HG03432 (cell line): Measurements from ENCODE around the gene TBC1D8.

Experiments used
- ATAC-seq: cut with Tn5 transposase; IDR thresholded peaks from one replicate; pipeline ENCODE4 v1.9.1; 2021; ENCODE audit warnings: mild to moderate bottlenecking, moderate library complexity; ENCODE audit not compliant: unreplicated experiment

Gene TBC1D8

DNA sequence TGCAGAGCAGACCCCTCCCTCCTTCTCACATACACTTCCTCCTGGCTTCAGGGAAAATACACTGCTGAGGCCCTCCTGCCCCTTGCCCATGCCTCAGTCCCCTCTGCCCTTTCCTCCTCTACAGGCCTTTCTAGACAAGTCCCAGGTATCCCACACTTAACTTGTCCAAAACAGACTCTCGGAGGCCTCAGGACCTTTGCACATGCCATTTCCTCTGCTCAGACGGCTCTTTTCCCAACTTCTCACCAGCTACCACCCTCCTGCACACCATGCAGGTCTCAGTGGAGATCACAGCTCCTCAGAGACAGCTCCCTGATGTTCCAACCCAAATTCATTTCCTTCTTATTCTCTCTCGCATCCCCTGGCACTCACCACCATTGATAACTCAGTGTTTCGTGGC, 11.7 kb downstream of the TBC1D8 start:
- no peak for ATAC-seq

DNA sequence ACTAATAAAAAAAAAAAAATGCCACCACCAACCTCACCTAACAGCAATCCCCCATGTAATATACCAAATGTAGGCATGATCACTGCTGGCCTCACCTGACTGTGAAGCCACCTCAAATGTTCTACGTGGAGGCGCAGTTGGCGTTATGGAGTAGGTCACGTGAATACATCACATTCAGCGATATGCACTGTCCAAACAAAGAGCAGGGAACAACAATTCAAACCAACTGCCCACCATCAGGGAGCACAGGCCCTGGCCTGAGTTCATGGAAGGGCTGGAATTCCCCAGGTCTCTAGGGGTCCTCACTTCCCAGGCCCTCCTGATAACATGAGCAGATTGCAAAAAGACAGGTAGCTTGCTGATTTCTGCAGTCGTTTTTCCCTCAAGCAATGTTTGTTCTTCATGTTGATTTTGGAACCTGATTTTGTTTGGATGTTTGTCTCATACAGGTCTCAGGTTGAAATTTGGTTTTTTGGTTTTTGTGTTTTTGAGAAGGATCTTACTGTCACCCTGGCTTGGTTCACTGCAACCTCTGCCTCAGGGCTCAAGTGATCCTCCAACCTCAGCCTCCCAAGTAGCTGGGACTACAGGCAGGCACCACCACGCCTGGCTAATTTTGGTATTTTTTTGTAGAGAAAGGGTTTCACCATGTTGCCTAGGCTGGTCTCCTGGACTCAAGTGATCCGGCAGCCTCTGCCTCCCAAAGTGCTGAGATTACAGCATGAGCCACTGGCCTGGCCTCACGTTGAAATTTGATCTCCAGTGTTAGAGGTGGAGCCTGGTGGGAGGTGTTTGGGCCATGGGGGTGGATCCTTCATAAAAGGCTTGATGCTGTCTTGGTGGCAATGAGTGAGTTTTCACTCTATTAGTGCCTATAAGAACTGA, 15.5 kb downstream of the TBC1D8 start:
- no peak for ATAC-seq

DNA sequence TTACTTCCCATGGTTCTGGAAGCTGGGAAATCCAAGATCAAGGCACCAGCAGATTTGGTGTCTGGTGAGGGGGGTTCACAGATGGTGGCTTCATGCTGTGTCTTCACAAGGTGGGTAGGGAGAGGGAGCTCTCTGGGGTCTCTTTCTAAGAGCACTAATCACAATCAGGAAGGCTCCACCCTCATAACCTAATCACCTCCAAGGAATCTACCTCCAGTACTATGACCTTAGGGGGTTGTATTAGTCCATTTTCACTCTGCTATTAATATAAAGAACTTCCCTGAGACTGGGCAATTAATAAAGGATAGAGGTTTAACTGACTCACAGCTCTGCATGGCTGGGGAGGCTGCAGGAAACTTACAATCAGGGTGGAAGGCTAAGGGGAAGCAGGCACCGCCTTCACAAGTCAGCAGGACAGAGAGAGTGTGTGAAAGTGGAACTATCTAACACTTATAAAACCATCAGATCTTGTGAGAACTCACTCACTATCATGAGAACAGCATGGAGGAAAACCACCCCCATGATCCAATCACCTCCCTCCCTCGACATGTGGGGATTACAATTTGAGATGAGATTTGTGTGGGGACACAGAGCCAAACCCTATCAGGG, 17.6 kb downstream of the TBC1D8 start:
- ATAC-seq, result no peak

DNA sequence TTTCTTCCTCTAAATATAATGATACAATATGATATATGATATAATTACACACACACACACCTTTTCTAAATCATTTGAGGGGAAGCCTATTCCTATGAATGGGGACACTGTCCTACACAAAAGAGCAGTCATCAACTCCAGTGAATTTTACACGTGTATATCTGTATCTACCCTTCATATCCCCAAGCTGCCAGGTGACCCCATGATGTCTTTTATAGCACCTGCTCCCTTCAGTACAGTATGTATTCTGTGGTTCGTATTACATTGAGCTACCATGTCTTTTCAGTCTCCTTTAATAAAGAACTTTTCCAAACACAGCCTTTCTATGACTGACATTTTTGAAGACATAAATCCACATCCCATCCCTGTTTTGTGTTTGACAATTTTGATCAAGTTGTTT, 19.0 kb downstream of the TBC1D8 start:
- no peak for ATAC-seq

DNA sequence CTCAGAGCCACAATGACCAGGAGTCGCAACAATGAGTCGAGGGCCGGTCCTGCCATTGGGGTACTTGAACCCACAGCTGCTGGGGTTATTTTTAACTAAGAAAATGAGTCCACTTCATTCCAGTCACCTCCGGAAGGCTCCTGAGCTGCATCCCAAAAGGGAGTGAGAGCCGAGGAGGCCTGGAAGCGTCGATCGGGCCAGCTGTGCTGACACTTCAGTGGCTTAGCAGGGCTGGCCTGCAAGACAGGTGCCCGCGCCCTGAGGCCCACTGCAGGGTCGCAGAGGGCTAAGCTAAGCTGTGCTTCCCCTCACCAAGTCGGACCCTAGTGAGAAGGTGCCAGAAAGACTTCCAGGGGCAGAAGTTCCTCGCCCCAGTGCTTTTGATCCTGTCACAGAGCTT, 21.1 kb downstream of the TBC1D8 start:
- no peak for ATAC-seq

DNA sequence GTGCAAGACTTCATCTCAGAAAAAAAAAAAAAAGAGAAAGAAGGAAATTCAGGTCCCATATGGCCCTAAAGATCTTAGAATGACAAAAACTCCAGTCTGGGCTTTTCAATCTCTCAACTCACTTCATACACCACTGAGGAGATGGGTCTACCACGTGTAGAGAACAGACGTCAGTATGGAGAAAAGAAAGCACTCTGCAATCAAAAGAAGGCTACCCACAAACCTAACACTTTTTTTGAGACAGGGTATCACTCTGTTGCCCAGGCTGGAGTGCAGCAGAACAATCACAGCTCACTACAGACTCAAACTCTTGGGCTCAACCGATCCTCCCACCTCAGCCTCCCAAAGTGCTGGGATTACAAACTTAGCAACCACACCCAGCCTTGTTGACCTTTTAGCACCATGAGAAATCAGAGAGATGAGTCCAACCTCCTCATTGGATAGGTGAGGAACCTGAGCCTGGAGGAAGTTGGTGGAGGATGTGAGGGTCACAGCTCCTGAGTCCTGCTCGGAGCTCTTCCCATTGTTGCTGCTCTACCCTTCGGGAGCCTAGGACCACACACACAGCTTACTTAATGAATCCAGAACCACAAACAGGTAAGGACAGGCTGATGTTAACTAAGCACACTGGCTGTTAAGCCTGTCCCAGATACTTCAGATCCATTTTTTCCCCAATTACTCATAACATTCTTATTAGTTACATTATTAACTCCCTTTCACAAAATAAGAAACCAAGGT, 23.7 kb downstream of the TBC1D8 start:
- ATAC-seq, result no peak

DNA sequence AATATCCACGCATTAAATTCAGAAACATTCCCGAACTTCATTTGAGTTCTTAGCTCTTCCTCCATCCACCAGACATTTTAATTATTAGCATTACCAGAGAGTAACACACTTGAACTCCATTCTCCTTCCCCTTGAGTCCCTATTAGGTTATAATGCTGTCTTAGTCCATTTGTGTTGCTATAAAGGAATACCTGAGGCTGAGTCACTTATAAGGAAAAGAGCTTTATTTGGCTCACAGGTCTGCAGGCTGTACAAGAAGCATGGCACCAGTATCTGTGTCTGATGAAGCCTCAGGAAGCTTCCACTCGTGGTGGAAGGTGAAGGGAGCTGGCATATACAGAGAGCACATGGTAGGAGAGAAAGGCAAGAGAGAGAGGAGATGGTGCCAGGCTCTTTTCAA, 25.4 kb downstream of the TBC1D8 start:
- ATAC-seq, result no peak

DNA sequence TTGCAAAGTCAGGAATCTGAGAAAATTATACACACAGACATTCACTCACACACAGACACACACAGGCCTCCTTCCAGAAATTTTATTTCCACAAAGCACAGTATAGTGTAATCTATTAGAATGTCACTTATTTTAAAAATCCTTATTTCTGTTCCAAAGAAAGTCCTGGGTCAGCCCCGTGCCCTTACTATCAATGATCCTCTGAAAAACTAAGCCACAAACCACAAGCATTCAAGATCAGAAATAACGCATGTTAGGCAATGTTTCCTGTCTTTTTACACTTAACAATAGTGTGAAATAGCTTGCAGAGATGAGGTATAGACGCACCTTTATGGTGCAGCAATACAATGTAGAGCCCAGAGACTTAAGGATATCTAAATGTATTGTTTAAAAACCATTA, 25.8 kb downstream of the TBC1D8 start:
- no peak for ATAC-seq

DNA sequence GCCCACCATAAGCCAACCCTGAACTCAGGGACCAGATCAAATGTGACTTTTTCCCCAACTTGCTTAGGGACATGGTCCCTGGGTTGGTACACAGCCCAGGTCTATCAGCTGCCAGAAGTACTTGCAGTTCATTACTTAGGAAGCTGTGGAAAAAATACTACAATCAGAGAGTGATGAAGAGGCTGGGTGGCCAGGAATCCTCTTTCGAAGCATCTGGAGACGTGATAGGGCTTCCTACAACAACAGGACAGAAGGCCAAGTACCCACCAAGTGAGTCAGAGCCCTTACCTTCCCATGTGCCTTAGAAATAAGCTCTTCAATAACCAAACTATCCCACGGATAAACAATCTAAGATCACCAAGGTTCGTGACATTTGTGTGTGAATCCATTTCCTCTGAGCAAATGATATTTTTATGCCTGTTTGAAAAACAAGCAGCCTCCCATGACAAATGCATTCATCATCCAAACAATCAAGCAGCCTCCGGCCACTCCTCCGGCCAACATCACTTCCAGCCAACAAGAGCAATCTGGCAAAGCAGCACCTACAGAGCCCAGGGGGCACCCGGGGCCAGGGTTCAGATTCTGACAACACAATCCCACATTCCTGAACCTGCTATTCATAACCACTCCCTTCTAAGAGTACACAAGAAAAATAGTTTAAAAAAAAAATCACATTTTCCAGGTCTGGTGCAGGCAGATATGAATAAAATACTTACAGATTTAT, 26.4 kb downstream of the TBC1D8 start:
- no peak for ATAC-seq

DNA sequence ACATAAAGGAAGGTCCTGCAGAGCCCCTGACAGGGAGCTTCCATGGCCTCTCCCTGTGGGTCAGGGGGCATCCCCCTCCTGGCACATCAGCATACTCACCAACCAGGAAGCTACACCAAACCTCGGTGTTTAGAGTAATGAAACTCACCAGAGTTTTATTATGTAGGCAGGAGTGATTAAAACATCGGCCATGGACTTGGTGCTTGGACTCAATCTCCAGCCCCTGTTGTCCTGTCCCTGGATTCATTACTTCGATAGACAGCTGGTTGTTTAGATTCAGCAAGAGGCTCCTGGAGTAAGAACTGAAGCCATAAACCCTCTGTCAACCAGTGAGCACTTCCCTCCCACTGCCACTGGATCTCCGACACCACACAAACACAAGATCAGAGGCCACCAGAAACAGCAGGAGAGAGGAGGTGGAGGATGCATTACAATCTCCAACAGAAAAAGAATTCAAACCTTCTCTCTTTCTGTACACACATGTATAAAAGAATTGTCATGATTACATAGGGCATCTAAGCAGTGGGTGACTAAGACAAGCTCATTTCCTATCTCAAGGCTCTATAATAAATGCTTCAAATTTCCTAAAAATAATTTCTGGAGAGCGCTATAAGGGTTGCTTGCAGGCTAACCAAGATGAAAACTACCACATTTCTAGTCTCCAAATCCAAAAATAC, 27.2 kb downstream of the TBC1D8 start:
- no peak for ATAC-seq

DNA sequence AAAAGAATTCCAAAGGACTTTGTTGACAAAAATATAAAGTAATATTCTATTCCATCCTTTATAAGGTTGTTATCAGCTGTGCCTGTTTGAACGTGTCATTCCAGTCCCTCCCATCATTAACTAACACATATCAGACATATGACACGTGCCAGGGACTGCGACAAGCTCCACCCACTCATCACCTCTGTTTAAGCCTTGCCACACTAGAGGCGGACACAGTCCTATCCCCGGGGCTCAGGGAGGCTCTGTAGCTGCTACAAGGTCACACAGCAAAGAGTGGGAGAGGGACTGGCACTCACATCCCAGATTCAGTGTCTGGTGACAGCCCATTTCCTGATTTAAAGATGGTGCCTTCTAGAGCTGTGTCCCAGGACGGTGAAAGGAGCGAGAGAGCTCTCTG, 30.0 kb downstream of the TBC1D8 start:
- ATAC-seq, result no peak

DNA sequence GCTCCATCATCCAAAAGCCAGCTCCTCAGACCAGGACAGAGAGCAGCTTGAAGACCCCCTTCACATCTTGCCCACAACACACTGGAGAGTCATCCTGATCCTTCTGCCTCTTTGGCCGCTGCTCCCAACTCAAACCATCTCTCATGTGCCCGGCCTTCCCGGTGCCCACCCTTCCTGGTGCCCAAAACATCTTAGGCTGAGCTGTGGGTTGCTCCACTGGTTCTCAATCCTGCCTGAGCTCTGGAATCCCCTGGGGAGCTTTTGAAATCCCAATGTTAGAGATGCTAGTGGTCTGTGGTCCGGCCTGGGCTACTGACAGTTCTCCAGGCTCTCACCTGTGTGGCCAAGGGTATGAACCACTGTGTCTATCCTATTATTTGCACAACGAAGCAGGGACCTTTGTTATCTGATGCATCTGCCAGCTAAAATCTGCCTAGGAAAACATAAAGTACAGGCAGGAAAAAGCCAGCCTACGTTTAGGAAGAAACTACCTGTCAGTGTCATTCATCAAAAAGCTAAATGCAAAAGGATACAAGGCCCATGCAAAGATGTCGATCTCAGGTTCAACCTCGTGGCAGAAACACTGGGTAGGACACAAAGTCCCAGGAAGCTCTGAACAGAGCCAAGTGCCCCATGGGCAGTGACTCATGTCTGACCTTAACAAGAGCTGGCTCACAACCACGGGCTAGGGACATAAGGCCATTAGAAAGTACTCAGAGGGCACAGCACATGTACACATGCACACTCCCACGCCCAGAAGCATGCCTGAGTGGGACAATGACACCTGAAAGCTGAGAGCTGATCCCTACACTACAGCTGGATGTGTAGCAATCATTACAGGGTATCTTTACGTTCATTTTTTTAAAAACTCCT, 30.8 kb downstream of the TBC1D8 start:
- ATAC-seq, result no peak

DNA sequence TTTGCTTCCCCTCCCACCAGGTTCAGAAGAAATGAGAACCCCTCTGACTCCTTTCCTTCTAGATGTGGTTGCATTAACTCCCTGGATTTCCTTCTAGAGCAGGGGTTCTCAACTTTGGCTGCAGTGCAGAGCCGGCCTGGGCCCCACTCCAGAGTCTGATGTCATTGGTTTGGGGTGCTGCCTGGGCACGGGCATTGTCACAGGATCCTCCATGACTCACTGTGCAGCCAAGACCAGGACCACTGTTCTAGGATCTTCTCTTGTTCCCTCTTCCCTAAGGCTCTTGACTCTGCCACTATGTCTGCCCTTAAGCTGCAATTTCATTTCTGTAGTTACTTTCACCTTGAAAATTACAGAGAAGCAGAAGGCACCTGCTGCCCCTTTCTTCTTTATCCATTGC, 31.8 kb downstream of the TBC1D8 start:
- no peak for ATAC-seq

DNA sequence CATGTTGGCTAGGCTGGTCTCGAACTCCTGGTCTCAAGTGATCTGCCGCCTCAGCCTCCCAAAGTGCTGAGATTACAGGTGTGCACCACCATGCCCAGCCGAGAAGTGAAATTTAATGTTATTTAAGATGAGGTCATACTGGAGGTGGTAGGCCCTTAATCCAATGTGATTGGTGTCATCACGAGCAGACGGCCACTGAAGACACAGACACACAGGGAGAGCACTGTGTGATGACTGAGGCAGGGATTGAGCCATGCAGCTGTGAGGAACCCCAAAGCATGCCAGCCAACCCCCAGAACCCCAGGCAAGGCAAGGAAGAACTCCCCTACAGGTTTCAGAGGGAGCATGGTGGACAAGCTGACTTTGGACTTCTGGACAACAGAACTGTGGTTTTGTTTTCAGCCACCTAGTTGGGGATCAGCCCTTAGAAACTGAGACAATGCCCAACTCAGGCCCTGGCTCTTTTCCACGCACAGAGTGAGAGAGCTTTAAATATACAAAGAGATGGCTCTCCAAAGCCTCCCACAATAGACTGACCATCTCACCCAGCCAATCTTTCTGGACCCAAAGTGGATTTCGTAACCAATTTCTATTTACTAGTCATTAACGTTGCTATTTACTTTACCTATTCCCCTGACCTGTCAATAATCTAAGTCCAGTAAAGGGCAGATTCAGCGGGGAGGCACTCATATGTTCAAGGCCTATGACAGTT, 34.2 kb downstream of the TBC1D8 start:
- no peak for ATAC-seq

DNA sequence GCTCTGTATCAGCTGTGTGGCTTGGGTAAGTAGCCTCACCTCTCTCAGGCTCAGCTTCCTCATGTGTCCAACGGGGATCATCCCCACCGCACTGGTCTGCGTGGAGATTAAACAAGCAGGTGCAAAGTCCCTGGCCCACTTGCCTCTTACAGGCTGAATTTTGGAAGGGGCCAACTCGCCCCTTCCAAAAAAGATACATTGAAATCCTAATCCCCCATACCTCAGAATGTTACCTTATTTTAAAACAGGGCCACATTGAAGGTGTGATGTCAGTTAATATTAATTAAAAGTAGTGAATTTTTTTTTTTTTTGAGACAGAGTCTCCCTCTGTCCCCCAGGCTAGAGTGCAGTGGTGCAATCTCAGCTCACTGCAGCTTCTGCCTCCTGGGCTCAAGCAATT, 34.8 kb downstream of the TBC1D8 start:
- no peak for ATAC-seq

DNA sequence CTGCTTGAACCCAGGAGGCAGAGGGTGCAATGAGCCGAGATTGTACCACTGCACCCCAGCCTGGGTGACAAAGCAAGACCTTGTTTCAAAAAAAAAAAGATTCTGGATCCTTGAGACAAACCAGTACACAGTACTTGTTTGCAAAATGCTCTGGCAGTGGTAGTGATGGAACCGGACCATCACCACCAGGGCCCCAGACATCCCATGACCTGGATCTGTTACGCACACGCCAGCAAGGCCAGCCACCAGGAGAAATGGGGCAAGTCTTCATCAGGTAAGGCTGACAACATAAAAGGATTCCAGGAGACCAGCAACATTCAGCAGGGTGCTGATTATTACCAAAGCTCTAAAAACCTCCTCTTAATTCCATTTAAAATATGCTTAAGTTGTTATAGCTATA, 35.5 kb downstream of the TBC1D8 start:
- no peak for ATAC-seq

DNA sequence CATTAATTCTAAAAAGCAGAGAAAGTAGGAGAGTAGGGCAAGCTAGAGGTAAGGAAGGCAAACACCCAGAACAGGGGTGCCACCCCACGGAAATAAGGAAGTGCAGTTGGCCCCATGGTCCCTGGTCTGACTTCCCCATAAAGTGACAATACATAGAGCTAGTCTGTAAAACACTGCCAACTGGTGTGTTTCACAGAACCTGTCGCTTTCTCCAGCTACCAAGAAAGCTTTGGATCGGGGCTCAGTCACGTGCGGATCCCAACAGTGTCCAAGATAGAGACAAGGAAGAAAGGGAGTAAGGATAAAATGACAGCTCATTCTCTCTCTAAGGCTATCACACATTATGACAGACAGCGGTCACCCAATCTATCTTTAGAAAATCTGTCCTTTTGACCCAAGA, 36.4 kb downstream of the TBC1D8 start:
- ATAC-seq, result no peak

DNA sequence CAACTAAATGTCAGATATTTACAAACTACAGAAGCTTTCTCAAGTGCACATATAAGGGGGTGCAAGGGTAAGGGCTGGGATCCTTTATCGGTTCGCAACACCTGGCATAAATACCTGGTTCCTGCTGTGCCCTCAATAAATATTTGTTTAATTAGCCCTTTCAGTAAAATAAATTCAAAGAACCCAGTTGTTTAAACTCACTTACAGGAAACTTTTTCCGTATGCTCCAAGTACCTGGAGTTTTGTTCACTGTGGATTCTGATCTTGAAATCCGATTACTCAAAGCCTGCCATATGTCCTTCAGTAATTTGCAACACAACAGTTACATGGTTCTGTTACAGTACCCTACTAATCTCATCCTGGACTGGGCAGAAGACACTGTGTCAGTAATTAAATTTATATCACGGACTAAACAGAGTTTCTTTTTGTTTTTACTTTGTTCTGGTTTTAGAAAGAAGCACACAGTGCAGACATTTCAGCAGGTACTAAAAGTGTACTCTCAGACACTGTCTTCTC, 36.9 kb downstream of the TBC1D8 start:
- ATAC-seq, result no peak
